Neural cell (in vitro differentiated cells): ENCODE data around the gene PHF8. TPM values are rescaled to one million over a fixed set of nuclear protein-coding genes. Genes with fewer than 3 reads are reported as not detected.

Experiments
- H2AFZ ChIP-seq: fragments of 200-600, 300-800 bp; sonication (generic), shearing (Covaris generic); 2 replicates; pipeline ENCODE4 v1.6.0; 2014; ENCODE audit warnings: low read depth, mild to moderate bottlenecking, antibody characterized with exemption, low read length, moderate library complexity
- H3F3A ChIP-seq: fragments of 200-600 bp; shearing (Covaris generic); 2 replicates; pipeline ENCODE4 v1.6.1; 2016; ENCODE audit warnings: mild to moderate bottlenecking, moderate library complexity, mixed read lengths, antibody characterized with exemption, low read length; ENCODE audit not compliant: insufficient read depth, poor library complexity, severe bottlenecking
- H3K27ac ChIP-seq: fragments of 200-600, 300-800 bp; sonication (generic), shearing (Covaris generic); 2 replicates; pipeline ENCODE4 v1.5.1; 2014; ENCODE audit warnings: mild to moderate bottlenecking, low read length, moderate library complexity
- H3K27me3 ChIP-seq: fragments of 300-800, 200-600 bp; sonication (generic), shearing (Covaris generic); 2 replicates; pipeline ENCODE4 v1.6.0; 2014; ENCODE audit warnings: mild to moderate bottlenecking, low read depth, low read length, moderate library complexity; ENCODE audit not compliant: insufficient read depth
- H3K36me3 ChIP-seq: fragments of 300-800, 200-600 bp; sonication (generic), shearing (Covaris generic); 2 replicates; pipeline ENCODE4 v1.5.1; 2014; ENCODE audit warnings: mild to moderate bottlenecking, antibody characterized with exemption, low read length, moderate library complexity; ENCODE audit not compliant: insufficient read depth
- H3K4me2 ChIP-seq: fragments of 300-800, 200-600 bp; sonication (generic), shearing (Covaris generic); 2 replicates; pipeline ENCODE4 v1.6.0; 2014; ENCODE audit warnings: mild to moderate bottlenecking, low read length
- H3K4me3 ChIP-seq: fragments of 300-800, 200-600 bp; sonication (generic), shearing (Covaris generic); 2 replicates; pipeline ENCODE4 v1.5.1; 2014; ENCODE audit warnings: mild to moderate bottlenecking, low read length, moderate library complexity
- H3K79me2 ChIP-seq: fragments of 200-600 bp; shearing (Covaris generic); replicated peaks from 2 replicates; pipeline ENCODE4 v1.6.0; 2014; ENCODE audit warnings: mild to moderate bottlenecking, low read length, moderate library complexity; ENCODE audit not compliant: insufficient read depth
- H3K9ac ChIP-seq: fragments of 300-800, 200-600 bp; sonication (generic), shearing (Covaris generic); 2 replicates; pipeline ENCODE4 v1.6.1; 2016; ENCODE audit warnings: mild to moderate bottlenecking, low read length, mixed read lengths
- H3K9me2 ChIP-seq: fragments of 200-600 bp; shearing (Covaris generic); 2 replicates; pipeline ENCODE4 v1.6.1; 2016; ENCODE audit warnings: mild to moderate bottlenecking, low read length, mixed read lengths; ENCODE audit not compliant: insufficient read depth
- H3K9me3 ChIP-seq: fragments of 200-600, 300-800 bp; sonication (generic), shearing (Covaris generic); 2 replicates; pipeline ENCODE4 v1.6.1; 2016; ENCODE audit warnings: mild to moderate bottlenecking, mixed run types, low read length, moderate library complexity, mixed read lengths
- H4K20me1 ChIP-seq: fragments of 200-600 bp; shearing (Covaris generic); 2 replicates; pipeline ENCODE4 v1.6.1; 2016; ENCODE audit warnings: mild to moderate bottlenecking, mixed run types; ENCODE audit not compliant: insufficient read depth
- CTCF ChIP-seq: fragments of 450-650 bp; IDR thresholded peaks from 2 replicates; pipeline ENCODE4 v1.5.1; 2014; ENCODE audit warnings: antibody characterized with exemption, mild to moderate bottlenecking, moderate library complexity; ENCODE audit not compliant: poor library complexity, severe bottlenecking
- EP300 ChIP-seq: fragments of 450-650 bp; conservative IDR thresholded peaks from 2 replicates; pipeline ENCODE4 v1.6.1; 2014; ENCODE audit warnings: antibody characterized with exemption, mild to moderate bottlenecking, moderate library complexity; ENCODE audit not compliant: poor library complexity, severe bottlenecking
- EZH2 ChIP-seq: fragments of 200-600, 300-800 bp; shearing (Covaris generic), sonication (generic); IDR thresholded peaks from 2 replicates; pipeline ENCODE4 v1.6.1; 2014; ENCODE audit warnings: antibody characterized with exemption, low read length, borderline replicate concordance, mild to moderate bottlenecking; ENCODE audit not compliant: insufficient read depth, poor library complexity, severe bottlenecking
- MXI1 ChIP-seq: fragments of 450-650 bp; conservative IDR thresholded peaks from 2 replicates; pipeline ENCODE4 v1.6.1; 2014; ENCODE audit warnings: antibody characterized with exemption, mild to moderate bottlenecking; ENCODE audit not compliant: poor library complexity, severe bottlenecking
- POLR2AphosphoS5 ChIP-seq: IDR thresholded peaks from 2 replicates; pipeline ENCODE4 v1.6.1; 2012
- RAD21 ChIP-seq: fragments of 450-650 bp; conservative IDR thresholded peaks from 2 replicates; pipeline ENCODE4 v1.6.1; 2014; ENCODE audit warnings: antibody characterized with exemption, mild to moderate bottlenecking, moderate library complexity
- REST ChIP-seq: IDR thresholded peaks from 2 replicates; pipeline ENCODE4 v1.6.1; 2012; ENCODE audit warnings: borderline replicate concordance
- SMC3 ChIP-seq: fragments of 450-650 bp; conservative IDR thresholded peaks from 2 replicates; pipeline ENCODE4 v1.6.1; 2014; ENCODE audit warnings: antibody characterized with exemption, mild to moderate bottlenecking, moderate library complexity; ENCODE audit not compliant: poor library complexity
- TAF1 ChIP-seq: IDR thresholded peaks from 2 replicates; pipeline ENCODE4 v1.6.1; 2012; ENCODE audit warnings: low read depth
- polyA plus RNA-seq: library from polyadenylated mRNA; depleted of rRNA; stranded (reverse); fragments of >200 nt; gene quantifications from 2 replicates; pipeline ENCODE4 v1.2.3, GENCODE V29; 2014

The PHF8 gene
- polyA plus RNA-seq, 1 donor from 2014 or later: 9.8 TPM

DNA sequence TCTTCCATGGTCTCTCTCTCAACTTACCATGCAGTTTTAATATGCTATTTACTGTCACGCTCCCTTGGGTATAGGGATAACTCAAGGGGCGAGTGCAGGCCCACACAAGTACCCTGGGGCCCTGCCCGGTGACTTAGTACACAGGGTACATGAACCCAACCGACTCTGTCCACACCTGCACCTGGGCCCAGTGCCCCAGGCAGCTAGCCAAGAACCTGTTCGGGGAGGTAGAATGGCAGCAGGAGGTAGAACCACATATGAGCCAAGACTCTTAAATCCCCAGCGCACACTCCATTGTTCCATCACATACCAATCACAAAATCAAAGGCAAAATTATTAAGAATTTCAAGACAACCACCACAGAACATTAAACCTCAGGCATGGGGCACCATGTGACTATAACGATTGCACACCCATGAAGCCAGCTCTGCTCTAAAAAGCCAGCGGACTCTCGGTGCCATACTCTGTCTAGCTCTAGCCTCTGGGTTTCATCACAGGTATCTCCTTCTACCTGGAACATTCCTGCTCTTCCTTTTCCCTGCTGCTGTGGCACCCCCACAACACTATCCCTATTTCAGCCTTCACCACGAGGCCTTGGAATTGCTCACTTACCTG, 14.6 kb downstream of the PHF8 start:
- Histone ChIP-seq H3K79me2 (no peaks in the 10 kb centered on the region), H3K27me3 (no peaks in the 10 kb centered on the region), H3K4me2 (no peak overlapping the region), H3F3A (no peaks in the 10 kb centered on the region), H3K9ac (no peak overlapping the region), H2AFZ (no peak overlapping the region), H3K9me3 (no peaks in the 10 kb centered on the region), H3K36me3 (no peaks in the 10 kb centered on the region), H4K20me1 (no peaks in the 10 kb centered on the region), H3K4me3 (no peak overlapping the region), H3K27ac (no peak overlapping the region), H3K9me2 (no peaks in the 10 kb centered on the region)
- TF ChIP-seq CTCF (no peak), RAD21 (no peak), POLR2AphosphoS5 (no peak)

GRCh38 chrX:54024350-54024749, 19.9 kb downstream of the PHF8 start:
- no peaks in the 10 kb centered on the region for H4K20me1 ChIP-seq
- no peak overlapping the region for H3K4me2 ChIP-seq
- no peak overlapping the region for H3K4me3 ChIP-seq
- no peaks in the 10 kb centered on the region for H3K9me3 ChIP-seq
- no peak overlapping the region for H2AFZ ChIP-seq
- no peaks in the 10 kb centered on the region for H3K79me2 ChIP-seq
- no peaks in the 10 kb centered on the region for H3K36me3 ChIP-seq
- H3K27ac ChIP-seq: no peak overlapping the region
- H3F3A ChIP-seq: no peaks in the 10 kb centered on the region
- H3K27me3 ChIP-seq: no peaks in the 10 kb centered on the region
- TF ChIP-seq MXI1 (no peak), TAF1 (no peak), CTCF (no peak)
- H3K9ac ChIP-seq: no peak overlapping the region
- no peaks in the 10 kb centered on the region for H3K9me2 ChIP-seq

GRCh38 chrX:54012830-54013500, 31.3 kb downstream of the PHF8 start:
- no peaks in the 10 kb centered on the region for H3F3A ChIP-seq
- no peak overlapping the region for H2AFZ ChIP-seq
- H3K79me2 ChIP-seq: no peaks in the 10 kb centered on the region
- no peak overlapping the region for H3K27ac ChIP-seq
- H3K27me3 ChIP-seq: no peaks in the 10 kb centered on the region
- no peak overlapping the region for H3K4me3 ChIP-seq
- H3K36me3 ChIP-seq: no peaks in the 10 kb centered on the region
- H3K4me2 ChIP-seq: no peak overlapping the region
- no peaks in the 10 kb centered on the region for H4K20me1 ChIP-seq
- TF ChIP-seq REST: no peak
- TF ChIP-seq TAF1: no peak
- no peak for TF ChIP-seq MXI1
- TF ChIP-seq EP300: no peak
- no peak for TF ChIP-seq POLR2AphosphoS5
- TF ChIP-seq CTCF: no peak
- no peak for TF ChIP-seq SMC3
- no peak for TF ChIP-seq EZH2
- TF ChIP-seq RAD21: no peak
- no peaks in the 10 kb centered on the region for H3K9me3 ChIP-seq
- H3K9me2 ChIP-seq: no peaks in the 10 kb centered on the region
- no peak overlapping the region for H3K9ac ChIP-seq
